ENCODE results near the gene KCNIP4.

KCNIP4 gene

GRCh38 chr4:21900211-21900610 lies 48.4 kb downstream of the KCNIP4 start:
- no peak for DNase-seq

- DNase-seq, result no peak
These were observed 50.5 kb downstream of the KCNIP4 start for GRCh38 chr4:21898101-21898500.

GRCh38 chr4:21896767-21897166 lies 51.8 kb downstream of the KCNIP4 start:
- no peak for DNase-seq

- no peak for DNase-seq
These were observed 55.4 kb downstream of the KCNIP4 start for GRCh38 chr4:21893136-21893535.

GRCh38 chr4:21890231-21890630 lies 58.3 kb downstream of the KCNIP4 start:
- DNase-seq, result no peak

- DNase-seq, result no peak
These were observed 60.2 kb downstream of the KCNIP4 start for GRCh38 chr4:21888195-21888976.

- DNase-seq, result no peak
These were observed 61.1 kb downstream of the KCNIP4 start for GRCh38 chr4:21887481-21887880.

- DNase-seq, result no peak
These were observed 62.8 kb downstream of the KCNIP4 start for GRCh38 chr4:21885770-21886169.

- no peak for DNase-seq
These were observed 63.3 kb downstream of the KCNIP4 start for GRCh38 chr4:21885241-21885640.

GRCh38 chr4:21884615-21885014 lies 64.0 kb downstream of the KCNIP4 start:
- DNase-seq, result no peak

GRCh38 chr4:21882051-21882839 lies 66.3 kb downstream of the KCNIP4 start:
- DNase-seq, result no peak

- no peak for DNase-seq
These were observed 69.4 kb downstream of the KCNIP4 start for GRCh38 chr4:21879187-21879586.

- DNase-seq, result no peak
These were observed 71.9 kb downstream of the KCNIP4 start for GRCh38 chr4:21876711-21877110.

- DNase-seq, result no peak
These were observed 75.4 kb downstream of the KCNIP4 start for GRCh38 chr4:21873145-21873544.

- DNase-seq, result no peak
These were observed 76.5 kb downstream of the KCNIP4 start for GRCh38 chr4:21872101-21872500.

- DNase-seq, result no peak
These were observed 78.4 kb downstream of the KCNIP4 start for GRCh38 chr4:21869978-21870745.

- no peak for DNase-seq
These were observed 83.9 kb downstream of the KCNIP4 start for GRCh38 chr4:21864686-21865085.

GRCh38 chr4:21862917-21863316 lies 85.7 kb downstream of the KCNIP4 start:
- DNase-seq, result no peak

GRCh38 chr4:21858971-21859370 lies 89.6 kb downstream of the KCNIP4 start:
- no peak for DNase-seq

GRCh38 chr4:21856754-21857153 lies 91.8 kb downstream of the KCNIP4 start:
- DNase-seq, result no peak

- DNase-seq, result no peak
These were observed 92.3 kb downstream of the KCNIP4 start for GRCh38 chr4:21856301-21856700.

GRCh38 chr4:21849077-21849476 lies 99.5 kb downstream of the KCNIP4 start:
- no peak for DNase-seq

- no peak for DNase-seq
These were observed 100.6 kb downstream of the KCNIP4 start for GRCh38 chr4:21848021-21848420.

Measured in T-helper 9 cell (primary cell).